ENCODE data around the gene DPT. TPM values are rescaled to one million over a fixed set of nuclear protein-coding genes. Genes with fewer than 3 reads are reported as not detected.

The DPT gene
- polyA plus RNA-seq, 3 donors, result not detected

- no peak overlapping the region for H3K4me3 ChIP-seq (replicated peaks in 1 of 3; ENCODE audit: low read depth in 2 of 3, low read length in 3 of 3)
- H3K36me3 Mint-ChIP-seq, result no peaks in the 10 kb centered on the region
- H3K4me3 Mint-ChIP-seq, result no peak overlapping the region
- no peak overlapping the region for H3K4me2 ChIP-seq (replicated peaks; ENCODE audit: extremely low read depth, low read length, poor library complexity, severe bottlenecking)
- H3K36me3 ChIP-seq (replicated peaks in 1 of 2; ENCODE audit: control insufficient read depth in 1 of 2, insufficient read depth in 2 of 2, low read length in 2 of 2), result no peaks in the 10 kb centered on the region
- H3K27me3 ChIP-seq (ENCODE audit: control insufficient read depth in 2 of 2, insufficient read depth in 2 of 2, low read length in 2 of 2), result no peaks in the 10 kb centered on the region
- WGBS (ENCODE audit: insufficient coverage), result no CpG with 5 or more reads among the region's 5 CpGs
- no peaks in the 10 kb centered on the region for H3K79me2 ChIP-seq (ENCODE audit: insufficient read depth, low read length)
- intact Hi-C loops (cut with micrococcal nuclease), result no loop called here
- H3K9ac ChIP-seq (ENCODE audit: insufficient read depth, low read length, poor library complexity, severe bottlenecking), result no peak overlapping the region
- H2AFZ ChIP-seq (ENCODE audit: insufficient read depth, low read depth, low read length, poor library complexity, severe bottlenecking), result no peak overlapping the region
- H3K27ac ChIP-seq (ENCODE audit: low read depth in 1 of 2, low read length in 2 of 2), result no peak overlapping the region
- H3K9me3 Mint-ChIP-seq, result peaks cover 0 to 6% (median 0%) of the 10 kb centered on the region in 7 donors
- peaks cover 0 to 3% (median 1%) of the 10 kb centered on the region in 3 donors for H3K27me3 Mint-ChIP-seq (ENCODE audit: low read depth in 3 of 3)
- TF ChIP-seq, protein P1, sequence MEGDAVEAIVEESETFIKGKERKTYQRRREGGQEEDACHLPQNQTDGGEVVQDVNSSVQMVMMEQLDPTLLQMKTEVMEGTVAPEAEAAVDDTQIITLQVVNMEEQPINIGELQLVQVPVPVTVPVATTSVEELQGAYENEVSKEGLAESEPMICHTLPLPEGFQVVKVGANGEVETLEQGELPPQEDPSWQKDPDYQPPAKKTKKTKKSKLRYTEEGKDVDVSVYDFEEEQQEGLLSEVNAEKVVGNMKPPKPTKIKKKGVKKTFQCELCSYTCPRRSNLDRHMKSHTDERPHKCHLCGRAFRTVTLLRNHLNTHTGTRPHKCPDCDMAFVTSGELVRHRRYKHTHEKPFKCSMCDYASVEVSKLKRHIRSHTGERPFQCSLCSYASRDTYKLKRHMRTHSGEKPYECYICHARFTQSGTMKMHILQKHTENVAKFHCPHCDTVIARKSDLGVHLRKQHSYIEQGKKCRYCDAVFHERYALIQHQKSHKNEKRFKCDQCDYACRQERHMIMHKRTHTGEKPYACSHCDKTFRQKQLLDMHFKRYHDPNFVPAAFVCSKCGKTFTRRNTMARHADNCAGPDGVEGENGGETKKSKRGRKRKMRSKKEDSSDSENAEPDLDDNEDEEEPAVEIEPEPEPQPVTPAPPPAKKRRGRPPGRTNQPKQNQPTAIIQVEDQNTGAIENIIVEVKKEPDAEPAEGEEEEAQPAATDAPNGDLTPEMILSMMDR (IDR thresholded peaks at IDR 0.05), result no peak
- H3K27ac Mint-ChIP-seq, result no peak overlapping the region
- no peaks in the 10 kb centered on the region for H3K4me1 Mint-ChIP-seq
- H3K9me3 ChIP-seq (replicated peaks in 1 of 2; ENCODE audit: control insufficient read depth in 1 of 2, insufficient read depth in 1 of 2, low read length in 2 of 2), result no peaks in the 10 kb centered on the region
- H4K20me1 ChIP-seq (ENCODE audit: insufficient read depth, low read length), result no peaks in the 10 kb centered on the region
- H3K4me1 ChIP-seq (ENCODE audit: control insufficient read depth in 1 of 2, insufficient read depth in 2 of 2, low read length in 2 of 2), result no peaks in the 10 kb centered on the region
- DNase-seq, result no peak
Measured at GRCh38 chr1:168719306-168720111, 9.5 kb downstream of the DPT start.

- H3K9me3 Mint-ChIP-seq, result peaks cover 0 to 6% (median 0%) of the 10 kb centered on the region in 7 donors
- no peaks in the 10 kb centered on the region for H3K36me3 Mint-ChIP-seq
- no peaks in the 10 kb centered on the region for H3K36me3 ChIP-seq (replicated peaks in 1 of 2; ENCODE audit: control insufficient read depth in 1 of 2, insufficient read depth in 2 of 2, low read length in 2 of 2)
- H3K27ac ChIP-seq (ENCODE audit: low read depth in 1 of 2, low read length in 2 of 2), result no peak overlapping the region
- no peak overlapping the region for H3K4me3 Mint-ChIP-seq
- peaks cover 0 to 3% (median 1%) of the 10 kb centered on the region in 3 donors for H3K27me3 Mint-ChIP-seq (ENCODE audit: low read depth in 3 of 3)
- no peak overlapping the region for H2AFZ ChIP-seq (ENCODE audit: insufficient read depth, low read depth, low read length, poor library complexity, severe bottlenecking)
- TF ChIP-seq, protein P1 (IDR thresholded peaks at IDR 0.05), result no peak
- 100% methylated on average over 1 of the region's 10 CpGs for WGBS (ENCODE audit: insufficient coverage)
- H4K20me1 ChIP-seq (ENCODE audit: insufficient read depth, low read length), result no peaks in the 10 kb centered on the region
- intact Hi-C loops (cut with micrococcal nuclease), result no loop called here
- no peak overlapping the region for H3K9ac ChIP-seq (ENCODE audit: insufficient read depth, low read length, poor library complexity, severe bottlenecking)
- H3K4me1 ChIP-seq (ENCODE audit: control insufficient read depth in 1 of 2, insufficient read depth in 2 of 2, low read length in 2 of 2), result no peaks in the 10 kb centered on the region
- no peak overlapping the region for H3K4me2 ChIP-seq (replicated peaks; ENCODE audit: extremely low read depth, low read length, poor library complexity, severe bottlenecking)
- H3K79me2 ChIP-seq (ENCODE audit: insufficient read depth, low read length), result no peaks in the 10 kb centered on the region
- no peak overlapping the region for H3K27ac Mint-ChIP-seq
- no peaks in the 10 kb centered on the region for H3K4me1 Mint-ChIP-seq
- no peaks in the 10 kb centered on the region for H3K9me3 ChIP-seq (replicated peaks in 1 of 2; ENCODE audit: control insufficient read depth in 1 of 2, insufficient read depth in 1 of 2, low read length in 2 of 2)
- H3K27me3 ChIP-seq (ENCODE audit: control insufficient read depth in 2 of 2, insufficient read depth in 2 of 2, low read length in 2 of 2), result no peaks in the 10 kb centered on the region
- no peak overlapping the region for H3K4me3 ChIP-seq (replicated peaks in 1 of 3; ENCODE audit: low read depth in 2 of 3, low read length in 3 of 3)
- DNase-seq, result no peak
Measured at GRCh38 chr1:168717906-168718891, 10.8 kb downstream of the DPT start.

All from CD14-positive monocyte (primary cell).